HG03108 (cell line): ENCODE data around the gene TNFRSF6B.

Source experiments
- ATAC-seq: cut with Tn5 transposase; IDR thresholded peaks from one replicate; pipeline ENCODE4 v1.9.1; 2021; ENCODE audit warnings: moderate library complexity; ENCODE audit not compliant: unreplicated experiment

The TNFRSF6B gene

GRCh38 chr20:63695424-63696305, 787 bp upstream of the TNFRSF6B start:
- no peak for ATAC-seq

- ATAC-seq = no peak
These were observed 185 bp upstream of the TNFRSF6B start for GRCh38 chr20:63696306-63696627.

GRCh38 chr20:63697357-63697867, 960 bp downstream of the TNFRSF6B start:
- no peak for ATAC-seq

GRCh38 chr20:63697868-63698545, 1.6 kb downstream of the TNFRSF6B start:
- no peak for ATAC-seq

GRCh38 chr20:63698739-63699465, 2.5 kb downstream of the TNFRSF6B start:
- ATAC-seq = no peak

- no peak for ATAC-seq
These were observed 3.2 kb downstream of the TNFRSF6B start for GRCh38 chr20:63699466-63700198.

GRCh38 chr20:63700199-63701050, 4.0 kb downstream of the TNFRSF6B start:
- ATAC-seq = no peak

GRCh38 chr20:63701051-63701328, 4.5 kb downstream of the TNFRSF6B start:
- ATAC-seq = no peak

- no peak for ATAC-seq
These were observed 5.0 kb downstream of the TNFRSF6B start for GRCh38 chr20:63701329-63702035.

GRCh38 chr20:63702036-63702665, 5.7 kb downstream of the TNFRSF6B start:
- ATAC-seq = no peak

GRCh38 chr20:63702751-63703470, 6.5 kb downstream of the TNFRSF6B start:
- ATAC-seq = no peak

- no peak for ATAC-seq
These were observed 7.1 kb downstream of the TNFRSF6B start for GRCh38 chr20:63703471-63703975.

- ATAC-seq = no peak
These were observed 7.7 kb downstream of the TNFRSF6B start for GRCh38 chr20:63703976-63704748.

GRCh38 chr20:63704749-63705117, 8.3 kb downstream of the TNFRSF6B start:
- ATAC-seq = no peak

- no peak for ATAC-seq
These were observed 9.0 kb downstream of the TNFRSF6B start for GRCh38 chr20:63705232-63706026.

GRCh38 chr20:63706027-63706695, 9.7 kb downstream of the TNFRSF6B start:
- no peak for ATAC-seq
